NCI-H2196 treated with DMSO at 0.1 percent for 48 hours (cell line): Measurements from ENCODE around the gene KCNIP4.

Experiments
- DNase-seq: peaks from one replicate; lab custom pipeline; 2025; ENCODE audit not compliant: unreplicated experiment; lab: John Stamatoyannopoulos, UW

KCNIP4 gene

DNA sequence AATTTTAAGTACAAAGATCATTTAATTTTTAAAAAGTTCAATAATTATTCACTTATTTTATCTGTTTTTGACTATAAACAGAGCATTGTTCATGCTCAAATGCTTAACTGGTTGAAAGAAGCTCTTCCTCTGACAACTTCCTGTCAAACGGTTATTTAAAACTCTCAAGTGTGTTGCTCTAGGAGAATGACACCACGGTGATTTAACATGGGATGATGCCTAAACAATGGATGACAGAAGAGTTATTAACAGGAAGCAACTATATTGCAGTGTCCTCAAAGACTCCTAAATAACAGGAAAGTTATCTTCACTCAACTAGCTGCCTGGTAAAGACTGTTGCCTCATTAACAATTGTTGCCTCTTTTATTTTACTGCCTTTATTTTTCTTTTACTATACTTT, 738.7 kb downstream of the KCNIP4 start:
- DNase-seq, result no peak

DNA sequence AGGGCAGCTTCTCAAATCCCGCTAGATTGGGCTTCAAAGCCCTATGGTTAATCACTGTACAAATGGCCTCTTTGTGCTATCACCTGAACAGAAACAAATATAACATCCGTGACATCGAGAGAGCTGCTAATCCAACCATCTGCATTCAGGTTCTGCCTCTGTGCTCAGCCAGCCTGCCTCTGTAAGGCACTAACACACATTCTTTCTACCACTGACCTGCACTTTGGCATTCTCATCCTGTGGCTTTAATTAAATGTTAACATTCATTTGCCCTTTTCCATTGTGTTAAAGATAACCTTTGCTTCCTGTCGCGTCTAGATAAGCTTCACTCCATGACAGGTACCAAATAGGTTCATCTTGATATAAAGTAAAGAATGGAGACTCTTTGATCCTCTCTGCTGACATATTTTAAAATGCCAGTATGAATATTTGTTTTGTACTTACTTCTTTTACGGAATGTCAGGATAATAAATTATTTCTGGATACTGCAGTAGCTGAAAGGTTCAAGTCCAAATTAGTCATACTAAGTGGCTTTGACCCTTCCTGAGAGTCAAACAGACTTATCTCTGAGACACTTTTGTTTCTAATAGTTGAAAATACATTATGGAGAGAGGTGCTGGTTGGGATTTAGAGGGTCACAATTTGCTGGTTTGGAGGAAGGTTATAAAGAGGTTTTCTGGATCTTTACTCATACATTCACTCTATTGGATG, 742.6 kb downstream of the KCNIP4 start:
- no peak for DNase-seq

DNA sequence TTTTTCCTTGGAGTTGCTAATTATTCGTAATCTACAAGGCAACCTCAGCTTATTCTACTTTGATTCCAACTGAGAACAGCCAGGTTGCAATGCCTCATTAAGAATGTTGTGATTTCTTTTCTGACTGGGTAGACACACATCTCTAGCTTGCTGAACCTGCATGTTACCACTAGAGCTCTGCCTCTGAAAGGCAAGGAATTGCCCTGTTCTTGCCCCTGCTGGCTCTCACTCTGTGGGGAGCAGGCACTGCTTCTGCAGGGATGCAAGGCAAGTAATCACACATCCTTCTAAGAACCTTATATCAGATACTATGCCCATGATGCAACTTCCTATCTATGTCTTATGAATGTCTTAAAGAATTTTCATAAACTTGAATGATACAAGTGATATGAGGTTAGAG, 745.2 kb downstream of the KCNIP4 start:
- DNase-seq, result no peak

DNA sequence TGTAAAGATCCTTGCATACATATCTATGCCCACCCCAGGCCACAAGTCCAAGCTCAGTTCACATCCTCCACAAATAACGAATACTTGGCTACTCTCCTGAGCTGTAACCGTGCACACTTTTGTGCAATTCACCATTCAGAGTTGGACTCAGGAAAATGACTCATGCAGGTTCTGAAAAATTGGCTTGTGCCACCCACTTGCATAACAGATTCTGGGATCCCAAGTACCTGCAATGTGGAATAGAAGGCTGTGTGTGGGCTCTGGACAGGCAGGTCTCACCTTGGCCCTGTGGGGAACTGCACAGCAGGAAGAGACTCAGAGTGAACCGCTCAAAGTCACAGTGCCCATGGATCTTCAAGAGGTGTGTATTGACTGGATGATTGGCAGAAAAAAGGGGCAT, 745.6 kb downstream of the KCNIP4 start:
- DNase-seq, result no peak

DNA sequence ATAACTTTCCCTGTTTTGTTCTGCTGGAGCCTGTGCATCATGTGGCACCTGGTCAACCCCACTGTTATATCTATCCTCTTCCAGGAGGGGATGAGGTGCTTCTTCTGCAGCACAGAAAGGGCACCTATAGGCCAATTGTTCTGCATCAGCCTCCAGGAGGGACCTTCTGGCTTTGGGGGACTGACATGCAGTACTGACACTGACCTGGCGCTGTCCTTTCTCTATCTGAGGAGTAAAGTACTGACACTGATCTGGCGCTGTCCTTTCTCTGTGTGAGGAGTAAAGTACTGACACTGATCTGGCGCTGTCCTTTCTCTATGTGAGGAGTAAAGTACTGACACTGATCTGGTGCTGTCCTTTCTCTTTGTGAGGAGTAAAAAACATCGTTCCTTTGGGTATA, 749.9 kb downstream of the KCNIP4 start:
- no peak for DNase-seq

DNA sequence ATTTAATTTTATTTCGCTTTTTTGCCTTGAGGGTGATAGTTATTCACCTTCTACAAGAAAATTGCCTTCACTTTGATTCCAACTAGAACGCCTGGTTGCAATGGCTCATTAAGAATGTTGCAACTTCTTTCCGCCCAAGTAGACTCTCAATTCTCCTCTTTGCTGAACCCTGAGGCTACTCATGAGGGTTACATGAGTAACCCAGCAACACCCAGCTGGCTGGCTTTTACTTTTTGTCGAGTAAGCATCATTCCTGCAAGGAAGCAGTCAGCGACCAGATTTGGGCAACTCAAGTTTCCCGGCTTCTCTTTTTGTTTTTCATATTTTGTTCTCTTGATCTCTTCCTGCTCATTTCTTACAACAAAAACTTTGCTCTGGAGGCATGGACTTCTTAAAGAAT, 752.9 kb downstream of the KCNIP4 start:
- no peak for DNase-seq

DNA sequence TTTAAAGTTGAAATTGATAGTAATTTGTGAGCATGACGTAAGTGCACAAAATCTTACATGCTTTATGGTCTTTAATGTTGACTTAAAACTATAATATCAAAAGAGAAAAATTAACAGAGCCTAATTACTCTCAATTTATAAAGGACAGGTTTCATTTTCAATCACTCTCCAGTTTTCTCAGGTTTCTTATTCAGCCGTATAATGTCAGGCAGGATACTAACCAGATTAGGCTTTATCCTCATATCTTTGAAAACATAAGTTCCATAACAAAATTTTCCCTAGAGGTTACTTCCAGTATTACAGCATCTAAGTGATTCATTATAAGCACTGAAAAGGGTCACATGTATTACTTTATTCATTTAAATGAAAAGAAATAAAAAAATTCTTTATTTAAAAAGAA, 756.2 kb downstream of the KCNIP4 start:
- DNase-seq, result no peak

DNA sequence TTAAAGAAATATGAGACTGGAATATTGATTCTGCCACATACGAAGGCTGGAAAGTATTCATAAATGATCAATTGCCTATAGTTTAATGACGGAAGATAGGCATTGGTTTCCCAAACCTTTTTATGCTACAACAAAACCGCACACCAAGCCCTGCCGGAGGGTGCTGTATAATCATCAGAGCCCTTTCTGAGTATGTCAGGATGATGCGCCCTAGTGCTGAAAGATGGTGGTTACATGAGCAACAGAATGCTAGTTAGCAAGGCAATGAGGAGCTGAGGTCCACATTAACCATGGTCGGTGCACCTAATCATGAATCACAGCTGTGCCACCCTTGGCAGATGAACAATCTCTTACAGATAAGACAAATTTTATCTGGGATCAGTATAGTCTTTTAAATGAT, 757.3 kb downstream of the KCNIP4 start:
- DNase-seq, result no peak

DNA sequence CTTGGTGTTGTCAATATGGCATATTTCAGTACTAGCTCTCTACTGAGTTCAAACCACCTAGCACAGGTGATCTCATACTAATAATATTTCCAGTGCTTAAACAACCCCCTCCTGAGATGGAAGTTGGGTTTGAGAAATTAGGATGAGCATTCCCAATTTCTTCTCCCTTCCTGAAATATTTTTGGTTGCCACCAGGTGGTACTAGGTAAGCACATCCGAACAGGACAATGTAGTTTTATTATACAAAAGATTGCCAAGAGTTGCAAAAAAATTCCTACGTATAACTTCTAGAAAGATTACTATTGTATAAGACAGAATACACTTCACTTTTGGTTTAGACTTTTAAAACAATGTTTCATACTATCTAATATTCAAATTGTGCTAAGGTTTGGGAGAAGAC, 763.8 kb downstream of the KCNIP4 start:
- DNase-seq, result no peak

DNA sequence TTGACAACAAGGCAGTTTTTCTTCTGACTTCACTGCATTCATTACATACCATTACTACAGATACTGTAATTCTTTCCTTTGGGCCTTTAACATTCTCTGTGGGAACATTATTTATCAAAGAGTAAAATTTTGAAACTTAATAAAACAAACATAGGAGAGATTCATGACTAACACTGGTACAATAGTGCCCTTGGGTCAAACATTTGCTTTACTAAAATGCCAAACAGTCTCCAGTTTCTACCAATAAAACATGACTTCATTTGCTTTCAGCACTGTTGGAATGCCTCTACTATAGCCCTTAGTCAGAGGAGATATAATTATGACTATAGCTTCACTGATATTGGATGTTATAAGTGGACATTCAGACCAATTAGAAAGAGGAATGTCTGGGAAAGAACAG, 766.9 kb downstream of the KCNIP4 start:
- DNase-seq, result no peak

DNA sequence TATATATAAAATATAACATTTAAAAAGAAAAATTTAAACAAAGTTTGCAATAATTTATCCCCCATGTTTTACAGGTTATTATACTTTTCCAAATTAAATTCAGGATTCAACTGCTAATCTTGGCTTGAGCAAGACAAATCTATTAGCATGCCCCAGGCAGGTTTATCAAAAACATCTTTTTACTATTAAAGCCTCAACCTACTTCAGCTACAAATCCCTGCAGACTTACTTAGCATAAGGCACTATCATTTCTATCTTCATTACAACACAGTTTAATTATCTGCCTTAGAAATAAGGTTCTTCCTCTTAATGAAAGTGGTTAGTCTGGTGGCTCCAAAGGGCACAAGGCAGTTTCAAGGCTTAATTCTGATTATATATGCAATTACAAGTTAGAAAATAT, 770.7 kb downstream of the KCNIP4 start:
- no peak for DNase-seq

DNA sequence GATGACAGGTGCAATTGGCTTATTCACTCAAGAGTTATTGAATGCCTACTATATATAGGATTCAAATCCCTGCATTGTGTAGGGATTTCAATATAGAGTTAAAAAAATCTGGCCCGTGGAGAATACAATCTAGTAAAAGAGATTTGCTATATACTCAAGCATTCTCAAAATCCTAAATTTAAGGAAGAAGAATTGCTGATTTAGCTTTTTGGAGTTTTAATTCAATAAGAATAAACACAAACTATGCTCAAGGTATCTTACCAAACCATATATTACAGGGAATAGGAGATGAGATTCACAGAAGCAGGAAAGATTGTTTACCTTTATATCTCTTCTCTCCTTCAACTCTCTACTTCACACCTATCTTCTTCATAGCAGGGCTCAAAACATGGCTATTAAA, 771.5 kb downstream of the KCNIP4 start:
- DNase-seq, result no peak

DNA sequence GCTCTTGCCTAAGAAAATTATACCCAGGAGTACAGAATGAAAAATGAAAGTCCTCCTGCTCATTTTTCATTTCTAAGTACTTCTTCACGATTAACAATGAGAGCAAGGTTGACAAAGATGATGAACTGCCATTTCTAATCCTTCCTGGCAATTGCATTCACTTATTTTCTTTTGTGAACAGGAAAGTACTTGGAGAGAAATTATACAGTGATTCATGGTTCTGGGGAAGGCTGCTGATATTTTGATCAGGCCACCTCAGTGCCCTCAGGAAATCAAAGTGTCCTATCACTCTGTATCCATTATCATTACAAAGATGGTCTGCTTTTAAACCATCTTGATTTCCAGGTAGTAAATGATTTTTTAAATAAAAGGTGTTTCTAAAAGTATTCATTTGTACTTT, 780.9 kb downstream of the KCNIP4 start:
- no peak for DNase-seq

DNA sequence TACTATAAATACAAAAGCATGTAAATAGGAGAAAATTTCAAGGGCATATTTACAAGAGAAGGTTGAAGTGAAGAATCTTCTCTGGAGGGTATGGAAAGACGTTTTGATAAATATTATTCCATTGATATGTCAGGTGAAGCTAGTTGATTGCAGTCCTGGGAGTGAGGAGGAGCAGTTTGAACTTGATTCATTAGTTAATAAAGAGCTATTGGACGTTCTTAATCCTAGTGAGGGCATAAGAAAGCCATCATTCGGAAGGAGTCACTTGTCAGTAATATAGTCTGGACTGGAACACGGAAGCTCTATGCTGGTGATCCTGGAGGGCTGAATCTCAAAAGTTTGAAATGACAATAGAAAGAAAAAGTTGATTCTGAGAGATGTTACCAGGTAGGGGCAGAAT, 793.2 kb downstream of the KCNIP4 start:
- DNase-seq, result no peak

DNA sequence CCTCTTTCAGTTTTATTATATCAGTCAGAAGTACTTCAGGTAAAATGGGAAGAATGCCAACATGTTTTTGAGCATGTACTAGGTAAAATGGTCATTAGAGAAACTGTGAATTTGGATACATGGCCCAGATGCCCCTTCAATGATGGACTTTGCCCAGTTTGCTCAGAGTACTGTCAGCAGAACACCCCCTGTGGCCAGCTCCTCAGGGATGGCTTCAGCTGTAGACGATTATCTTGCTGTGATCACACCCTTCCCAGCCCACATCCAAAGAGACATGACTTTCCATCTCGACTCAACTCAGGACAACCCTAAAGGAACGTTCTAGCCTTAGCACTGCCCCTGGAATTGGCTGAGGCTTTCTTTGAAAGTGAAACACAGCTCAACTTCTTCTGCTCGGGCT, 809.2 kb downstream of the KCNIP4 start:
- DNase-seq, result no peak

DNA sequence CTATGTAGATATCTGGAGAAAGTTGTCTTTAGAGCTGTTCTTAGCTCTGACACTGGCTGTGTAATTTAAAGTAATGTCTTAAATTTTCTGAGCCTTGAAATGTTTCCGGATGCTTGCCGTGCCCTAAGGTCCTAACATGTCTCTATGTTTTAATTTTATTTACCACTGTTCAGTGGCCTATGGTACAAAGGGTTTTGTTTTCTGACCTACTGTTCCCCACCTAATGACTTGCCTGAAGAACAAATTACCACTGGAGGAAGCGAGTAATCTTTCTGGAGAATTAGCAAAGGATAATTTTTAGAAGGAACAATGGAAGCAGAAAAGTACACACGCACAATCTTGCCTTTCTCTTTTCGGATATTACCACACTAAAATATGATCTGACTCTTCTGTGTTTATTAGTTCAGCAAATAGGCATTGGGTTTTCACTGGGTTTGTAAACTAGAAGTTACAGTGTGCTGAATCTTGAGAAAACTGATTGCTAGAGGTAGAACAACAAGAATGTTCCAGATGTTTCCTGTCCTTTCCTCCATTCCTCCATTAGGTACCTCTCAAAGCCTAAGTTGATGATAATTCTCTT, 812.4 kb downstream of the KCNIP4 start:
- DNase-seq, result no peak

DNA sequence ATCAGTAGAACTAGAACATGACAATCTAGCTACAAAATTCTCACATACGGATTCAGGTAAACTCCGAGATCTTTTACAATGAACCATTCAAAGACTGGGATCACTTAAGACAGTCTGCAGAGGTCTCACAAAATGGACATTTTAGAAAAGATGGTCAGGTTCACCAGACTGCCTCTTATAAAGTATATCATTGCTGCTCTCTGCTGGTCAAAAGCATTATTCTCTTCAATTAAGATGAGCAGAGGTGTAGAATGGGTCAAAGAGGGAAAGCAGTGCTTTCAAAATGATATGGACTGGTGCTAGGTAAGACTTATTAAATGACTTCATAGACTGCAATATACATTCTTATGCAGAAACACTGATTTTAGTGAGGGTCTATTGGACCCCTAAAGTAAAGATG, 813.6 kb downstream of the KCNIP4 start:
- no peak for DNase-seq

DNA sequence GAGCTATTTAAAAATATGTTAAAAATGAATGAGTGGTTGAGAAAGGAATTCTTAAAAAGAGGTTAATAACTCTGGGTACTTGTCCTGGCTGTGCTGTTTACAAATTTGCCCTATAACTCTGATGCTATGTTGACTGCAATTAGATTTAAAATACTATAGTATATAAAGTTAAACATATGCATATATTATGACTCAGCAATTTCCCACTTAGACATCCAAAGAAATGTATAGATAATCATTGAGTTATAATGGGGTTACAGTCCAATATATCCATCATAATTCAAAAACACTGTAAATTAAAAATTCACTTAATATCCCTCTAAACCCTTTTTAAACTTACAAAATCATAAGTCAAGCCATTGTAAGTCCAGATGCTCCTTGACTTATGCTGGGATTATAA, 818.0 kb downstream of the KCNIP4 start:
- no peak for DNase-seq

DNA sequence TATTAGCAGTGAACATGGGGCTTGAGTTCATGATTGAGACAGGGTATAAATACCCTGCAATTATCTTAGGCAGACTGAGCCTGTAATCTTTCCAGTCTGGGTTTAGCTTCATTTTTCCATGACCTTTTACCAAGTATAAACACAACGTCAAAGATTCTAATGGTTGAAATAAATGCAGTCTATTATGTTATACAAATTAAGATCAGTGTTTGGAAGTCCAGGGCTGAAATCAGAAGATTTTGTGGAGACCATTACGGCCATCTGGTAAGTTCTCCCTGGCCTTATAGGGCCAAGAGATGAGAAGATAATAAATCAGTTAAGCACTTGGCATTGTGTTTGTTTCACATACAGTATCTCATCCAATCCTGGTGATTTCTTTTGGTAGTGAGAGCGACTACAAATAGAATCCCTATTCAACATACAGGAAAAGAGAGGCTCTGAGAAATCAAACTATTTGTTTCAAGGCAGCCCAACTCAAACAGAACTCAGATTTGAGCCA, 822.5 kb downstream of the KCNIP4 start:
- no peak for DNase-seq

DNA sequence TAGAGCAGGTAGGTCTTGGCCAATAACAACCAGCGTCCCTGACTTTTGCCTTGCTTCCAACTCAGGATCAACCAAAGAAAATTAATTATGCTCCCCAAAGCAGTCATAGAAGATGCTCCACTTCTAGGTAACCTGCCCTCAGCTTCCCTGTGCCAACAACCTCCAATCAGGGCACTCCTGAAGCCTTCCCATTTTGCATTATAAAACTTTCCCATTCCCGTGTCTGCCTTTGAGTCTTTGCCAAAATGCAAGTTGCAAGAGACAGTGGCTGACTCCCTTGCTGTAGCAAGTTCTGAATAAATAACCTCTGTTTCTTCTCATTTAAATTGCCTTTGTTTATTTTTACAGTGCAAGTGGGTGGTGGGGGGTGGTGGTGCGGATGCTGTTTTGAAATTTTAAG, 830.3 kb downstream of the KCNIP4 start:
- no peak for DNase-seq

DNA sequence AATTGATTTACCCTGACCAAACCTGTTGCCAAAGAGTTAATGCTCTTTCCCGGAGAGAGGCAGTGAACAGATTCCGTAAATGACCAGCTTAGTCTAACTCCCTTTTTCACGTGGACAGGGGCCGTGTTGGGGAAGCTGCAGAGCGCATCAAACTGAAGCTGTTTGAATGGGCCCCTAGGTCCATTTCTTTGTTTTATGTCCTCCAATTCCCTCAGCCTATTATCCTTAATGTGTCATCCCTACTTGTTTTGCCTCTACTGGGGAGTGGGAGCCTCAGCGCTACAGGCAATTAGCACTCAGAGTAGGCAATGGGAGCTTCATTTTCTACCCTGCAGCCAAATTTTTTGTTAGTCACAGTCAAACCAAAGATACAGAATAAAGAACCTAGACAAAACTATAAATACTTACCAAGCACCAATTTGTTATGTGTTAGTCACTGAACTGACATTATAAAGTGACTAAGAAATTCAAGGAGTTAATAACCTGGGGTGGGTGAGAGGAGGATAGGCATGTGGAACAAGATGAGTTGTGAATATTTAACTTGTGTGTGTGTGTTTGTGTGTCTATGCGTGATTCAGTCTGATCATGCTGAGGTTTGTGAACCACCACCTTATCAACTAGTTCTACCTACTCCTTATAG, 830.9 kb downstream of the KCNIP4 start:
- no peak for DNase-seq

DNA sequence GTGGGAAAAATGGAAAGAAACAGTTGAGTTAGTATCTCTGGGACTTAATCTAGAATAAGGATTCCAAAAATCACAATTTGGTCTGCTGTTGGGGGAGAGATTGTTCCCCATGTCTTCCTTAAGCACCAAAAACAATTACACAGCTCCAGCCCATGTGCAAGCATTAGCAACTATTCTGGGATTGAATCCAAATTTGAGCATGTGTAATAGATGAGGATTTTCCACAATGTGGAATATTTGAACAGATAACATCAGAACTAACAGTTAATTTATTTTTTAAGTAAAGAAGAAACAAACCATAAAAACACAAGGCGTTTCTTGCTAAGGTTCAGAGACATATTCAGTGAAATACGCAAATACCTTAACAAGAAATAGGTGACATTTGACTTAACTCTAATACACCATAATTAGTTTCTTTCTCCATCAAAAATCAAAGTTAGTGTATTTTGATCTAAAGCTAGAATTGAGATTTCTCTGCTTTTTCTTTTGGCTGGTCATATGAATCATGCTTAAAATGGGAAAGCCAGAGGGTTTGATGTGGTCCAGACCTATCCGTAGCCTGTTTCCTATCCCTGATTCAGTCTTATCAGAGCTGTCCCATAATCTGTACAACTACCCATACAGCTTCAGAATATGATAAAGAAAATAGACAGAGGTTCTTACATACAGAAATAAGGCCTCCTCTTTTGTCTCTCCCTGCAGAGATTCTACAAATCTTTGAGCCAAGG, 834.9 kb downstream of the KCNIP4 start:
- DNase-seq, result no peak
